Measurements from ENCODE around the gene ADAMTSL5.
A peak's percentile ranks its signal among the peaks of the same experiment; 100 is the strongest.

The ADAMTSL5 gene

DNA sequence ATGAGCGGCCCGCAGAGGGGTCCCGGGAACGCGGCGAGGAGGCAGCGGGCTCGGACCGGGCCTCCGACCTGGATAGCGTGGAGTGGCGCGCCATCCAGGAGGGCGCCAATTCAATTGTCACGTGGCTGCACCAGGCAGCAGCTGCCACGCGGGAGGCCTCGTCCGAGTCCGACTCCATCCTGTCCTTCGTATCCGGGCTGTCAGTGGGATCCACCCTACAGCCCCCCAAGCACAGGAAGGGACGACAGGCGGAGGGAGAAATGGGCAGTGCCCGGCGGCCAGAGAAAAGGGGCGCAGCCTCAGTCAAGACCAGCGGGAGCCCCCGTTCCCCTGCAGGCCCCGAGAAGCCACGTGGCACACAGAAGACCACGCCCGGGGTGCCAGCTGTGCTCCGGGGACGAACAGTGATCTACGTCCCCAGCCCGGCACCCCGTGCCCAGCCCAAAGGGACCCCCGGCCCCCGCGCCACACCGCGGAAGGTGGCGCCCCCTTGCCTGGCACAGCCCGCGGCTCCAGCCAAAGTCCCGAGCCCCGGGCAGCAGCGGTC, 44.5 kb downstream of the ADAMTSL5 start:
- DNase-seq = no peak

DNA sequence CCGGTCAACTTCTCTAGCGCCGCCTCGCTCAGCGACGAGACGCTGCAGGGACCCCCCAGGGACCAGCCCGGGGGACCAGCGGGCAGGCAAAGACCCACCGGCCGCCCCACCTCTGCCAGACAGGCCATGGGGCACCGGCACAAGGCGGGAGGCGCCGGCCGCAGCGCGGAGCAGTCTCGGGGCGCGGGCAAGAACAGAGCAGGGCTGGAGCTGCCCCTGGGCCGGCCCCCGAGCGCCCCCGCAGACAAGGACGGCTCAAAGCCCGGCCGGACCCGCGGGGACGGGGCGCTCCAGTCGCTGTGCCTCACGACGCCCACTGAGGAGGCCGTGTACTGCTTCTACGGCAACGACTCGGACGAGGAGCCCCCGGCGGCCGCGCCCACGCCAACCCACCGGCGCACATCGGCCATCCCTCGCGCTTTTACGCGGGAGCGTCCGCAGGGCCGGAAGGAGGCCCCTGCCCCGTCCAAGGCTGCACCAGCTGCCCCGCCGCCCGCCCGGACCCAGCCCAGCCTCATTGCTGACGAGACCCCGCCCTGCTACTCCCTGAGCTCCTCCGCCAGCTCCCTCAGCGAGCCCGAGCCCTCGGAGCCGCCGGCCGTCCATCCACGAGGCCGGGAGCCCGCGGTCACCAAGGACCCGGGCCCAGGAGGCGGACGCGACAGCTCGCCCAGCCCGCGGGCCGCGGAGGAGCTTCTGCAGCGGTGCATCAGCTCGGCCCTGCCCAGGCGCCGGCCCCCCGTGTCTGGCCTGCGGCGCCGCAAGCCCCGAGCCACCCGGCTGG, 45.1 kb downstream of the ADAMTSL5 start:
- DNase-seq = no peak

DNA sequence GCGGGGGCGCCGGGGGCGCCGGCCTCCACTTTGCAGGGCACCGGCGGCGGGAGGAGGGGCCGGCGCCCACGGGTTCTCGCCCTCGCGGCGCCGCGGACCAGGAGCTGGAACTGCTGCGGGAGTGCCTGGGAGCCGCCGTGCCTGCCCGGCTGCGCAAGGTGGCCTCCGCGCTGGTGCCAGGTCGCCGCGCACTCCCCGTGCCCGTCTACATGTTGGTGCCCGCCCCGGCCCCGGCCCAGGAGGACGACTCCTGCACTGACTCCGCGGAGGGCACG, 45.7 kb downstream of the ADAMTSL5 start:
- DNase-seq = no peak

DNA sequence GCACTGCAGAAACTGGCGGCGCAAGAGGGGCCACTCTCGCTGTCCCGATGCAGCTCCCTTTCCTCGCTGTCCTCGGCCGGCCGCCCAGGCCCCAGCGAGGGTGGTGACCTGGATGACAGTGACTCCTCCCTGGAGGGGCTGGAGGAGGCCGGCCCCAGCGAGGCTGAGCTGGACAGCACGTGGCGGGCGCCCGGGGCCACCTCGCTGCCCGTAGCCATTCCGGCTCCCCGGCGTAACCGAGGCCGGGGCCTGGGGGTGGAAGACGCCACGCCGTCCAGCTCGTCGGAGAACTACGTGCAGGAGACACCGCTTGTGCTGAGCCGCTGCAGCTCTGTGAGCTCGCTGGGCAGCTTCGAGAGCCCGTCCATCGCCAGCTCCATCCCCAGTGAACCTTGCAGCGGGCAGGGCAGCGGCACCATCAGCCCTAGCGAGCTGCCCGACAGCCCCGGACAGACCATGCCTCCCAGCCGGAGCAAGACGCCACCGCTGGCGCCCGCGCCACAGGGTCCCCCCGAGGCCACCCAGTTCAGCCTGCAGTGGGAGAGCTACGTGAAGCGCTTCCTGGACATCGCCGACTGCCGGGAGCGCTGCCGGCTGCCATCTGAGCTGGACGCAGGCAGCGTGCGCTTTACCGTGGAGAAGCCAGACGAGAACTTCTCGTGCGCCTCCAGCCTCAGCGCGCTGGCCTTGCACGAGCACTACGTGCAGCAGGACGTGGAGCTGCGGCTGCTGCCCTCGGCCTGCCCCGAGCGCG, 46.2 kb downstream of the ADAMTSL5 start:
- DNase-seq = no peak

DNA sequence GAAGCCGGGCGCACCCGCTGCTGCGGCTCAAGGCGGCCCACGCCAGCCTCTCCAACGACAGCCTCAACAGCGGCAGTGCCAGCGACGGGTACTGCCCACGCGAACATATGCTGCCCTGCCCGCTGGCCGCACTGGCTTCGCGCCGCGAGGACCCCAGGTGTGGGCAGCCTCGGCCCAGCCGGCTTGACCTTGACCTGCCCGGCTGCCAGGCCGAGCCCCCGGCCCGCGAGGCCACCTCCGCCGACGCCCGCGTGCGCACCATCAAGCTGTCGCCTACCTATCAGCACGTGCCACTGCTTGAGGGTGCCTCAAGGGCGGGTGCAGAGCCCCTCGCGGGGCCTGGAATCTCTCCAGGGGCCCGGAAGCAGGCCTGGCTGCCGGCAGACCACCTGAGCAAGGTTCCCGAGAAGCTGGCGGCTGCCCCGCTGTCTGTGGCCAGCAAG, 46.8 kb downstream of the ADAMTSL5 start:
- no peak for DNase-seq

DNA sequence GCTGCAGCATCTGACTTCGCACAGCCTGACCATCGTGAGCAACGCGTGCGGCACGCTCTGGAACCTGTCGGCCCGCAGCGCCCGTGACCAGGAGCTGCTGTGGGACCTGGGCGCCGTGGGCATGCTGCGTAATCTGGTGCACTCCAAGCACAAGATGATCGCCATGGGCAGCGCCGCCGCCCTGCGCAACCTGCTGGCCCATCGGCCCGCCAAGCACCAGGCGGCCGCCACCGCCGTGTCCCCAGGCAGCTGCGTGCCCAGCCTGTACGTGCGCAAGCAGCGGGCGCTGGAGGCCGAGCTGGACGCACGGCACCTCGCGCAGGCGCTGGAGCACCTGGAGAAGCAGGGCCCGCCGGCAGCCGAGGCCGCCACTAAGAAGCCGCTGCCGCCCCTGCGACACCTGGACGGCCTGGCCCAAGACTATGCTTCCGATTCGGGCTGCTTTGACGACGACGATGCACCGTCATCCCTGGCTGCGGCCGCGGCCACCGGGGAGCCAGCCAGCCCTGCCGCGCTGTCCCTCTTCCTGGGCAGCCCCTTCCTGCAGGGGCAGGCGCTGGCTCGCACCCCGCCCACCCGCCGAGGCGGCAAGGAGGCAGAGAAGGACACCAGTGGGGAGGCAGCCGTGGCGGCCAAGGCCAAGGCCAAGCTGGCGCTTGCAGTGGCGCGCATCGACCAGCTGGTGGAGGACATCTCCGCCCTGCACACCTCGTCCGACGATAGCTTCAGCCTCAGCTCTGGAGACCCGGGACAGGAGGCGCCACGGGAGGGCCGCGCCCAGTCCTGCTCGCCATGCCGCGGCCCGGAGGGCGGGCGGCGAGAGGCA, 47.4 kb downstream of the ADAMTSL5 start:
- no peak for DNase-seq

DNA sequence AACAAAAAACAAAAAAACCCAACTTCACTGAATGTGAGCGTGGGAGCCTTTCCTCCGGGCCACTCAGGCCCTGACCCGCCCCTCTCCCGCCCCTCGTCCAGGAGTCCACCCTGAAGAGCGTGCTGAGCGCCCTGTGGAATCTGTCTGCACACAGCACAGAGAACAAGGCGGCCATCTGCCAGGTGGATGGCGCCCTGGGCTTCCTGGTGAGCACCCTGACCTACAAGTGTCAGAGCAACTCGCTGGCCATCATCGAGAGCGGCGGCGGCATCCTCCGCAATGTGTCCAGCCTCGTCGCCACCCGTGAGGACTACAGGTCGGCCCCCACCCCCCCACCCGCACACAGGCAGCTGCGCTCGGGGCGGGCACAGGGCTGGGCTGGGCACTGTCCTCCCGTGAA, 51.0 kb downstream of the ADAMTSL5 start:
- DNase-seq = no peak

DNA sequence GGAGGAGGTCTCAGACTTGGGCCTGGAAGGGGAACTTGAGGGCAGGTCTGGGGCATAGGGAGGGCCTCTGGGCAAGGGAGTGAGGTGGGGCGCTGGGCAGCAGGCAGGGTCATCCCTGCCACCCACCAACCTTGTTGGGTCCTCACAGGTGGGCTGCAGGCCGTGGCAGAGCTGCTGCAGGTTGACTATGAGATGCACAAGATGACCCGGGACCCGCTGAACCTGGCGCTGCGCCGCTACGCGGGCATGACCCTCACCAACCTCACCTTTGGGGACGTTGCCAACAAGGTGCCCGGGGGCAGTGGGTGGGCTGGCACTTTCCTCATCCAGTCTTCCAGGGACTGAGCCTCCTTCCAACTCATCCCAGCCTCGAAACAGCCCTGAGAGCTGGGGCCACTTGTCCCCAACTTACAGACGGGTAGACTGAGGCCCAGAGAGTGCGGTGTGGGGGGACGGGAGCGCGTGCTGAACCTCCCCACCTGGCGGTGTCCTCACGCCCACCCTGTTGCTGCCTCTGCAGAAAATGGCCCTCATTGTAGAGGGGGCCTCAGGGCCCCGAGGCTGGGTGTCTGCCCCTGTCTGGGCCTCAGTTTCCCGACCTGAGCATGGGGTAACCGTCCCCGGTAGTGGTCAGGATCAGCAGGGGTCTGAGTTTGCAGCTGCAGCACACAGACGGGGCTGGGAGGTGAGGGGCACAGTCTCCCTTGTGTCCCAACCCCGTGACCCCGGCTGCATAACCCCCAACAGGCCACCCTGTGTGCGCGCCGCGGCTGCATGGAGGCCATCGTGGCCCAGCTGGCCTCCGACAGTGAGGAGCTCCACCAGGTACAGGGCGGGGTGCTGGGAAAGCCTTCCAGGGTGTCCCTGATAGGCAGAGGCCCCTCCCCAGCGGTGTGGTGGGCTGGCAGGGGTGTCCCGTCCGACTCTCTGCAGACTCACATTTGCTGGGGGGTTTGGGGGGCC, 52.5 kb downstream of the ADAMTSL5 start:
- no peak for DNase-seq

DNA sequence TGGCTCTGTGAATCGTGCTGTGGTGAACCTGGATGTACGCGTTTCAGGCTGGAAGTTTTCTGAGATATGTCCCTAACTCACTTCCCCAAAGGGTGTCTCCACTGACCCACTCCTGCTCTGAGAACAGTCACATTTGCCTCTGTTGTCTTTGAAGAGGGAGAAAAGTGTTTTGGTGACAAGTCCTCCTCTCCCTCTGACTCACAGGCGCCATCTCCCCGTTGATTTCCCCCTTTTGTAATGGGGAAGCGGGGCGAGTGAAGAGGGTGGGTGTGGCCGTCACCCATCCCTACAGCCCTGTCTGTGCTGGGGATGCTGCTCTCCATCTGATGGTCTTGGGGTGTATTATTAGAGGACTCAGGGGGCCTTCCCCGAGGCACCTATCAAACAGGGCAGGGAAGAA, 53.3 kb downstream of the ADAMTSL5 start:
- peak in 1 of 56 donors; percentile 29 for DNase-seq

DNA sequence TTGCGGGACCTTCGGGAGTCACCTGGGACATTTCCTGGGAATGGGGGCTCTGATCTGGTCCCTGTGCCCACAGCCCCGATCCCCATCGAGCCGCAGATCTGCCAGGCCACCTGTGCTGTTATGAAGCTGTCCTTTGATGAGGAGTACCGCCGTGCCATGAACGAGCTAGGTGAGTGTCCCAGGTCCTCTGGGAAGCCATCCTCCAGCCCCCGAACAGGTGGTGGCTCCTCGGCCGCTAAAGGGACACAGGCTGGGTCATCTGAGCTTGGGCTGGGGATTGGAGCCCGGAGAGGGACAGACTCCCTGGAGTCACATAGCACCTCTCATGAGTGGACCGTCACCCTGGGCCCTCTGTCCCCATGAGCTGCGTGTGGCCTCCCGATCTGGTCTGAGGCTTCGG, 54.9 kb downstream of the ADAMTSL5 start:
- DNase-seq = no peak

DNA sequence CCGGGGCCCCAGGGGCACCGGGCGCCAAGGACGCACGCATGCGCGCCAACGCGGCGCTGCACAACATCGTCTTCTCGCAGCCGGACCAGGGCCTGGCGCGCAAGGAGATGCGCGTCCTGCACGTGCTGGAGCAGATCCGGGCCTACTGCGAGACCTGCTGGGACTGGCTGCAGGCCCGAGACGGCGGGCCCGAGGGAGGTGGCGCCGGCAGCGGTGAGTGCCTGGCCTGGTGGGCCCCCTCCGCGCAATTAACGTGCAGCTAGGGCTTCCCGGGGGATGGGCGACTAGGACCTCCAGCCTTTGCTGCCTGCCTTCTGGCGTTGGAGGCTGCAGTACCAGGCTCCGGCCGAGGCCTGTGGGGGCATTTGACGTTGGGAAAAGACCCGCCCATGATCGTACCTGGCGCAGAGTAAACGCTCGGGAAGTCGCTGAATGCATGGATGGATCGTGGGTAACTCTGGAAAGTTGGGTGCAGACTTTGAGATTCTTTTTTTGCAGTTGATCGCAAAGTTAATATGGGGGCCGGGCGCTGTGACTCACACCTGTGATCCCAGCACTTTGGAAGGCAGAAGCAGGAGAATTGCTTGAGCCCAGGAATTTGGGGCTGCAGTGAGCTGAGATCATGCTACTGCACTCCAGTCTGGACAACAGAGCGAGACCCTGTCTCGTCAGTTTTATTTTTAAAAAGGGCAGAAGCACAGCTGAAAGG, 55.6 kb downstream of the ADAMTSL5 start:
- DNase-seq = peak in 1 of 56 donors; percentile 49

DNA sequence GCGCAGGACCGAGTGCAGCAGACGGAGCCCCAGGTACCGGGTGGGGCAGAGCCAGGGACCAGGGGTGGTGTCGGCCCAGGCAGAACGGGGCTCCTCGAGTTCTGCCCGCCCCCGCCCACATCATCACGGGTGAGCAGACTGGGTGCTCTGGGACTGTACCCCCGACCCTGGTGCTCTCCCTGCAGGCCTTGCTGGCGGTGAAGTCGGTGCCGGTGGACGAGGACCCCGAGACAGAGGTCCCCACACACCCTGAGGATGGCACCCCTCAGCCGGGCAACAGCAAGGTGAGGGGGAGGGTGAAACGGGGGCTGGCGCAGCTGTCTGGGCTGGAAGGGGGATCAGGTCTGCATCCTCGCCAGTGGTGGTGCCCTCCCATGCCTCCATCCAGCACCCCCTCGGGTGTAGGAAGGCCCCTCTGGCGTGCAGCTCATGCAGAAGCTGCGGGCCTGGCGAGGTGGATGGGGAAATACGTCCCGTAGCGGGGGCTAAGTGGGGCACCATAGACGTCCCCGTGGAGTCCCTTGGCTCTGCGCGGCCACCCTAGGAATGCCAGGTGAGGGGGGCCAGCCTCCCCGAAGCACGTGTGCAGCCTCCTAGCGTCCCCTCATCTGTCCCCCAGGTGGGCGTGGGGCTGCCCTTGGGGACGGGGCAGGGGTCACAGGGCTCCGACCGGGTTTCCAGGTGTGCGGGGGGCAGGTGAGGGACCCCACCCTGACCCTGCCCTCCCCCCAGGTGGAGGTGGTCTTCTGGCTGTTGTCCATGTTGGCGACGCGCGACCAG, 56.5 kb downstream of the ADAMTSL5 start:
- no peak for DNase-seq

DNA sequence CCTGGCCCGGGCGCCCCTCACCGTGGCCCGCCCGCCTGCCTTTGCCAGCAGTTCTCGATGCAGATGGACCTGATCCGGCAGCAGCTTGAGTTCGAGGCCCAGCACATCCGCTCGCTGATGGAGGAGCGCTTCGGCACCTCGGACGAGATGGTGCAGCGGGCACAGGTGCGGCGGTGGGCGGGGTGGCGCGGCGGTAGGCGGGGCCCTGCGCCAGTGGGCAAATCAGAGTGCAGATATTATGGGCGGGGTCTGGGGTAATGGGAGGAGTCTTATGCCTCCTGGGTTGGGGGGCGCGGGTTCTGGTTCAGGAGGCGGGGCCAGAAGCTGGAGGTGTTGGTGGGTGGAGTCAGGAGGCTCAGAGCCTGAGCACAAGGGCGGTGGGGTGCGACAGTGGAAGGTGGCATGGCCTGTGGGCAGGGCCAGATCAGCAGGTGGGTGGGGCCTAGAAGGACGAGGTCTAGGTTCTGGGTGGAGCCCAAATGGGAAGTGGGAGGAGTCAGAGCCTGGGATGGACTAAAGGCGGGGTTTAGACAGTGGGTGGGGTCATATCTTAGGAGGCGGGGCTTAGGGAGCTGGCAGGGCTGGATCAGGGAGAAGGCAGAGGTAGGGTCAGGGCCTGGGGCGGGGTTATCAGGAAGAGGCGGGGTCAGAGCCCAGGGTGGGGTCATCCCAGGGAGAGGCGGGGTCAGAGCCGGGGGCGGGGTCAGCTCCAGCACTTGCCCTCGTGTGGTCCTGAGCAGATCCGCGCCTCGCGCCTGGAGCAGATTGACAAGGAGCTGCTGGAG, 57.3 kb downstream of the ADAMTSL5 start:
- peak in 19 of 56 donors; percentile 10 to 69 (median 35) for DNase-seq

Measured in nucleus accumbens (tissue), 56 donors.